ENCODE measurements around the gene TRIML1. TPM values are rescaled to one million over a fixed set of nuclear protein-coding genes. Genes with fewer than 3 reads are reported as not detected.
"Not testable (repeated sequence)": the region's sequence is repeated elsewhere in the genome, so short reads cannot be mapped to it uniquely, and the experiment has no call there.

The TRIML1 gene
- total RNA-seq, 1 donor from 2014 or later: not detected

DNA sequence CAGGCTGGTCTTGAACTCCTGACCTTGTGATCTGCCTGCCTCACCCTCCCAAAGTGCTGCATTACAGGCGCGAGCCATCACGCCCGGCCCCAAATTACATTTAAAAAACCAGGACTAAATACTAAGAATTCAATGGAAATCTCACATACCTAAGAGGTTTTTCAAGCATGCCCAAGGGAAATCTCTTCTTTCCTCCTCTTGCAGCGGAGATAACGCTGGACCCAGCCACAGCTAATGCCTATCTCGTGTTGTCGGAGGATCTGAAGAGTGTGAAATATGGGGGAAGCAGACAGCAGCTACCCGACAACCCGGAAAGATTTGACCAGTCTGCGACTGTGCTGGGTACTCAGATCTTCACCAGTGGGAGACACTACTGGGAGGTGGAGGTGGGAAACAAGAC is 7.4 kb downstream of the TRIML1 start:
- DNase-seq: no peak
- ATAC-seq (ENCODE audit: poor library complexity): no peak
- intact Hi-C loops (cut with DNase I): no loop called here

DNA sequence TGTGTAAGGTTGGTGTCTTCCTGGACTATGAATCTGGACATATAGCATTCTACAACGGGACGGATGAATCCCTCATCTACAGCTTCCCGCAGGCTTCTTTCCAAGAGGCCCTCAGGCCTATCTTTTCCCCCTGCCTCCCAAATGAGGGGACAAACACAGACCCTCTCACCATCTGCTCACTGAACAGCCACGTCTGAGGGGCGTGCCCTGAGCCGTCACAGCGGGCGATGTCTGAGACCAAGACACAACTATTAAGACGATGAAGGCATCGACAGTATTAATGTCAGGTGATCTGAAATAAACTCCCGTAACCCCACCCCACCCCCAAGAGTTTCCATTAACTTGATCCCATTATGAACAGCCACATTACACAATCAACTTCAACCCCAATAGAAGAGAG is 7.9 kb downstream of the TRIML1 start:
- intact Hi-C loops (cut with DNase I): no loop called here
- DNase-seq: no peak
- ATAC-seq (ENCODE audit: poor library complexity): no peak

DNA sequence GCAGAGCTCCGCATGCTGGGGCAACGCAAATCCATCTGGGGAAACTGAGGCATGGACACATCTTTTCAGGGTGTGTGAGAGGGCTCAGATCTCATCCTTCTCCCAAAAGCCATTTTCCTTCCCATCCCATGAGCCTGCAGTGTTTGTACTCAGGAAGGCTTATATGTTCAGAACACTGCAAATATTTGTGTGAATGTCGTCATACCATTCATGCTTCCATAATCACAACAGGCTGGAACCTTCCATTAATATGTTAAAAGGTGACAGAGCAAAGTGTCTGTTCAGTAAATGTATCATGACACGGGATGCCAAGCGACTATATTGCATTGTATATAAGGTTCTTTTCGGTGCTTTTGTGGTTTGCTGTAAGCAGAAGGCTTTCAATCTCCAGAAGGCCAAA is 8.5 kb downstream of the TRIML1 start:
- ATAC-seq (ENCODE audit: poor library complexity) (no peak), DNase-seq (no peak)
- intact Hi-C loops (cut with DNase I): no loop called here

DNA sequence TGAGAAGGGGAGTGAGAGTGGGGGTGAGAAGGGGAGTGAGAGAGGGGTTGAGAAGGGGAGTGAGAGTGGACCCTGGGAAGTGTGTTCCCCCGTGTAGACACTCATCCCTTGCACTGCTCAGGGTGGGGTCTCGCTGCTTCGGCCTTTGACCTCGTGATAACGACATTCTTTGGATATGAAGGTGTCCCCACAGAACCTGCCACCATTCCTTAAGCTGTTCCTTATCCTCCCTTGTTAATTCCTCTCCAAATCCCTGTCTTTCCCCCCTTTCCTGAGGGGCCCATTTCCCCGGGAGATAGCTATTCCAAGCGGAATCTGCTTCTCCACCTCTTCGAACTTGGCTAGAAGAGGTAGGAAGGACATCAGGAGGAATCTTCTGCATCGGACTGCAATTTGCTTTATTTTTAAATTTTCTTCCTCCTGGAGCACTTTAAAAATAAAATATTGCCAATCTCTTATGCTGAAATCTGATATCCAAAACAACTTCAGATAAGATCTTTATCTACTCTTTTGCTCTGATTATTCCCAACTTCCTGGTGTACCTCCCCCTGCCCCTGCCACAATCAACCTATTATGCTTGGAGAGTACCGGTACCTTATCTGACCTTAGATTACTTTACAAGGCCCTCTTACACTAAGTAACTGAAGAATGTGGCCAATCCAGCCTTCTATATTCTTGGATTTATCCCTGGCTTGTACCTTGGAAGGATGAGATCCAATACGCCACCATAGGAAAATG is 15.6 kb downstream of the TRIML1 start:
- intact Hi-C loops (cut with DNase I): no loop called here
- DNase-seq: no peak
- no peak for ATAC-seq (ENCODE audit: poor library complexity)

DNA sequence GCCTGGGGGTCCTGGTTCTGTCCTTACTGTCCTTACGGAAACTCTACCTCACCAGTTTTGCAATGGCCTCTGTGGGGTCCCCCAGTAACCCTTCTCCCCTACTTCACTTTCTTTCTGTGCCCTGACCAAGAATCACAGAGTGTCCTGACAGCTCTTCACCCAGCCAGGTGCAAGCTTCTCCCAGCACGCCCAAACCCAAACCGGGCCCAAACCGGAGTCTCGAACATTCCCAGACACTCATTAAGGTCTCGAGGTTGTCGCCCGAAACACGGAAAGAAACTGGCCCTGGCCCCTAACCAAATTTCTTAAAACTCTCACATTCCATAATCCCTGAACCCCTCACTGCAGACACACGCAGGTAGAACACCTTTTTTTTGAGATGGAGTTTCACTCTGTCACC is 19.1 kb downstream of the TRIML1 start:
- ATAC-seq (ENCODE audit: poor library complexity): no peak
- DNase-seq: no peak
- intact Hi-C loops (cut with DNase I): no loop called here

DNA sequence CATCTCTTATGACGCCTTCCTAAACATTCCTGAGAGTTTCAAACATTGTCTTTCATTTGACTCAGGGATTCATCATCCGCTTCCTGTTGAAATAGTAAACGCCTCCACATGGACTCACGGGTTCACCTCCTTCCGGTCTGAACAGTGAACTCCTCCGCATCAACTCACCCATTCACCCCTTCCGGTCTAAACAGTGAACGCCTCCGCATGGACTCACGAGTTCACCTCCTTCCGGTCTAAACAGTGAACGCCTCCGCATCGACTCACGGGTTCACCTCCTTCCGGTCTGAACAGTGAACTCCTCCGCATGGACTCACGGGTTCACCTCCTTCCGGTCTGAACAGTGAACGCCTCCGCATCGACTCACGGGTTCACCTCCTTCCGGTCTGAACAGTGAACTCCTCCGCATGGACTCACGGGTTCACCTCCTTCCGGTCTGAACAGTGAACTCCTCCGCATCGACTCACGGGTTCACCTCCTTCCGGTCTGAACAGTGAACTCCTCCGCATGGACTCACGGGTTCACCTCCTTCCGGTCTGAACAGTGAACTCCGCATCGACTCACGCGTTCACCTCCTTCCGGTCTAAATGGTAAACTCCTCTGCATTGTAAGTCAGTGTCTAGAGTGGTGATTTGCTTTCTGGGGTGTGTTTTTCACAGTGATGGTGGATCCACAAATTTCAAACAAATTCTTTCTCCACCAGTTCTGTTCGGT is 20.4 kb downstream of the TRIML1 start:
- intact Hi-C loops (cut with DNase I); ATAC-seq (ENCODE audit: poor library complexity); DNase-seq: not testable (repeated sequence)

DNA sequence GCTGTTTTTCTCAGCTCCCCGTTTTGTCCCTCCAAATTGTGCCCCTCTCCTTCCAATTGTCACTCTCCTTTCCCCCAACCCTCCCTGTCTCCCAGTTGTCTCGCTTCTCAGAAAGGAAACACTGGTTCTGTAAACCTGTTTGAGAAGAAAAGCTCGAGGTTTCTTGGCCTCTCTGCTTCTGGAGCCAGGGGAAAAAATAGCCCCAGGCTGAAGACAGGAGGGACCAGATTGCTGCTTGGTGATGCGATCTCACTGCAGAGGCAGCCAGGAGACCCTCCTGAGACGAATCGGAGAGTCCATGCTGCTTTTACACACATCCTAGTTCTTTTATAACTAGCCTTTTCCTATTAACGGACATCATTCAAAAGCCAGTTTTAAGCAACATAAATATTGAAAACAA is 21.2 kb downstream of the TRIML1 start:
- ATAC-seq (ENCODE audit: poor library complexity): no peak
- intact Hi-C loops (cut with DNase I): no loop called here
- no peak for DNase-seq

DNA sequence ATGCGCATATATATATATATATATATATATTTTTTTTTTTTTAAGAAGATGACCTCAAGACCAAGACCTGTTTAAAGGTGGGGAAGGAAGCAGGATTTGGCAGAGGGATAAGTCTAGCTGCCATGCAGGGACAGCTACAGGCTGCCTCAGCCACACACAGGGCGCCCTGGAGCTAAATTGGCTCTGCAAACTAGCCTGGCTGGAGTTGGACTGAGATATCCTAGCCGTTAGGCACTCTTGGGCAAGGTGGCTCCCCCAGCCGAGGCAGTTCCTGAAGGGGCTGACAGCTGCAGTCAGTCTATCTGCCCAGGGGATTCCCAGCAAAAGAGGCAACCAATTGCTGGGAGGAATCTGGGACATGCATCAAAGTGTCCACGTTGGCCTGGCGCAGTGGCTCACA is 21.9 kb downstream of the TRIML1 start:
- ATAC-seq (ENCODE audit: poor library complexity): no peak
- intact Hi-C loops (cut with DNase I): no loop called here
- DNase-seq: no peak

DNA sequence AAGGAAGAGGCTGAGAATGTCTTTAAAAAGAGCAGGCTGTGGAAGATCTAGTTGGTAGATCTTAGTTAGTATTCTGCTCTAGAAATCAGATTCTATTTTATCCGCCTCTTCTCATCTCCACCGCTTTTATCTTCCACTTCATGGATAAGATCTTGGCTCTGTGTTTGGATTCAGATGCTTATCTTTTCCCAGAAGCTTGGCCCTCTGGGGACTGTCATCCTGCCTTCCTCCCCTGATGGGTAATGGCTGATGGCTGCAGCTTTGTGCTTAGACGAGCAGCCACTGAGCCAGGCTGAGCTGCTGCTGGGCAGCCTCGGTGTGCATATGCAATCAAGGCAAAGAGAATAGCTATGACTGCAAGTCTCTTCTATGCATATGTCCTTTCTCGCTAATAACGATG is 23.5 kb downstream of the TRIML1 start:
- intact Hi-C loops (cut with DNase I): no loop called here
- no peak for DNase-seq
- ATAC-seq (ENCODE audit: poor library complexity): no peak

DNA sequence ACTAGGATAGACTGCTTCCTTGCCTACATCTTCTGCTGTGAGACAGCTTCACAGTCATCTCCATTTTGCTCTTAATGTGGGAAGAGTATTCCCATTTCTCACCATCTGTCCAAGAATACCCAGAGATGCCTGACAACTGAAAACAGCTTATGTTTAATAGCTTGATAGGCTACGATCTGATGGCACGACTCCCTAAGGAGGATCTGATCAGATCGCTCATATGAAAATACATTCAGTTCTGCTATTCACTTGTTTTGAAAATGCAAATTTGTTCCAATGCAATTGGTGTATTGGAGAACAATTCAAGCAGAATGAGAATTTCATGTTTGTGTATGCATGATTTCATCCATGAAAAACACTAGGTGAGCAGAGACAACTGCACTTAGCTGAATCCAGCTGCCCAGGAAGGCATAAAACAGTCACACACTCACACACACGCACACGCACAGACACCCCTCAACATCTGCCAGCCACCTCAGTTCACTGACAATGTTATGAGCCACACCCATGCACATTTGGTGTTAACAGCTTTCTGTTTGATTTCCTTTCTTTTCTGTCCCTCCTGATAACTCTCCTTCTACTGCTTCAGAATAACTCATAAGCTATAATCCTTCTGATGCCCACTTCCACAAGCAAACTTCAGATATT is 29.6 kb downstream of the TRIML1 start:
- intact Hi-C loops (cut with DNase I): no loop called here
- ATAC-seq (ENCODE audit: poor library complexity): no peak
- no peak for DNase-seq

DNA sequence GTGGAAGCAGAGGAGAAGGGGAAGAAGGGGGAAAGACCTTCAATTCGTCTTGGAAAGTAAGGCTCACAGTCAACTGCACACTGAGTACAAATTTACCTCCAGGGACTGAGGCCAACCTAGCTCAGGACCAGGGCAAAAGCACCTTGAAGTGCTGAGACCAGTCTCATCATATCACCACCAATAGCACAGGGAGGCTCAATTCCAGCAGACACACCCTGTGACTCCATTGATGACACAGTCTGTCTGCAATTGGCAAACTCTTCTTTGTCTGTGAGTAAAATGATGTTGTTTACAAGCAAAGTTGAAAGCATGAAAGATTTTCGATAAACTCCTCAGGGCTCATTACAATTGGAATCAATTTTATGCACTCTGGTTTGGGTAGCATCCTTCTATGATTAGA is 32.3 kb downstream of the TRIML1 start:
- ATAC-seq (ENCODE audit: poor library complexity) (no peak), DNase-seq (no peak)
- intact Hi-C loops (cut with DNase I): no loop called here

DNA sequence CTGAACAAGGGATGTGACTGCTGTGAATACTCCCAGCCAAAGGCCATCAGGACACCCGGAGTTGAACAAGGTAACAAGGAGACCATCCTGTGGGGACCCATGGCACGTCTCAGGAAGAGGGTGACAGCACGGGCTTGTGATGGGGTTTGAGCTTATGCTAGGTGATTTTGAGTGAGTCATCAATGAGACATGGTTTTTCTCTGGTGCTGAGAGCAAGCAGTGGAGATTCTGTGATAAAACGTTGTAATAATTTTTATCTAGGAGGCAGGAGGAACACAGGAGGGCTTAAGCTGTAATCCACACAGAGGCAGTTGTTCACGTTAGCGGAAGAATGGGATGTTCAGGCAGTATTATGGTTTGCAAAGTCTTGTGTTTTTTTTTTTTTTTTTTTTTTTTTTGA is 36.0 kb downstream of the TRIML1 start:
- DNase-seq (no peak), ATAC-seq (ENCODE audit: poor library complexity) (no peak)
- intact Hi-C loops (cut with DNase I): no loop called here

DNA sequence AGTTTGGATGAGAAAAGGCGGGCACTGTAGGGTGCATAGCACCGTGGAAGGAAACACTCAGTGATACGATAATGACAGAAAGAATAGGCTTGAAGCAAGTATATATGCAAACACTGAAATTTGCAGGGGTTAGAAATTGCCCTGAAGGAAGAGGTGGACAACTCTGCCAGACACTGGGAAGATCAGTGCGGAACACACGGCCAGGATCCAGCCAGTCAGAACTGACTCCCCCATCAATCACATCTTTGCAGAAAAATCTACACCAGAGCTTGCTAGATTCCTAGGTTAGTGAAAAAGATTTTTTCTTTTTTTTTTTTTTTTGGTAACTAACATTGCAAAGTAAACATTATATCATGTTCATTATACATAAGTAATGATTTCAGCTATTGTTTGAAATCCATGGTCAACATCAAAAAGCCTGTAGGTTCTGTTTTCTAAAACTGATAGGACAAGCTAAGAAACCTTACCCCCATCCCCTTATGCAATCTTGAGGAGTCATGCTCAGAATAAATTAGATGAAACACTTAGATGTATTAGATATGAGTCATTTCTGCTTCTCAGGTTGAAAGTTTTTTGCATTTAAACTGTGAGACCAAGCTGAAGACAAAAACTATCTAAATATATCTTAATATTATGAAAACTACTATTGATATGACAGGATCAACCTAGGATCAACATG is 38.9 kb downstream of the TRIML1 start:
- DNase-seq: no peak
- intact Hi-C loops (cut with DNase I): no loop called here
- no peak for ATAC-seq (ENCODE audit: poor library complexity)

DNA sequence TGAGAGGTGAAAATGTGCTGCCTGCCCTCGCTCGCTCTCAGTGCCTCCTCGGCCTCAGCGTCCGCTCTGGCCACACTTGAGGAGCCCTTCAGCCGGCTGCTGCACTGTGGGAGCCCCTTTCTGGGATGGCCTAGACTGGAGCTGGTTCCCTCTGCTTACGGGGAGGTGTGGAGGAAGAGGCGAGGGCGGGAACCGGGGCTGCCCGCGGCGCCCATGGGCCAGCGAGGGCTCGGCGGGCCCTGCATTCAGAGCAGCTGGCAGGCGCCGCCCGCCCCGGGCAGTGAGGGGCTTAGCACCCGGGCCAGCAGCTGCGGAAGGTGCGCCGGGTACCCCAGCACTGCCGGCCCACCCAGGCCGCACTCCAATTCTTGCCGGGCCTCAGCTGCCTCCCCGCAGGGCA is 39.6 kb downstream of the TRIML1 start:
- no peak for ATAC-seq (ENCODE audit: poor library complexity)
- no peak for DNase-seq
- intact Hi-C loops (cut with DNase I): no loop called here

DNA sequence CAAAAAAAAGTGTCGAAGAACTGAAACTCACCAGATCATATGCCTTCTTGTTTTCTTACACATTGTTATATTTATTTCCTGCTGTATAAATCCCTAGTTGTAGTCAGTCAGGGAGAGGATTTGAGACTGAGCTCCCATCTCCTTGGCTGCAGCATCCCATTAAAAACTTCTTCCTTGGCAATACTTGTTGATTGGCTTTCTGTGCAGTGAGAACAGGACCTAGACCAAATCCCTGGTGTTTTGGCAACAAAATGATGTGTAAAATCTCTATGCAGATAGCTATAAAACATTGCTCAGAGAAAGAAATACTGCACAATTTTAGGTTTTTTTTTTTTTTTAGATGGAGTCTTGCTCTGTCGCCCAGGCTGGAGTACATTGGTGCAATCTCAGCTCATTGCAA is 47.9 kb downstream of the TRIML1 start:
- intact Hi-C loops (cut with DNase I): no loop called here
- no peak for ATAC-seq (ENCODE audit: poor library complexity)
- DNase-seq: no peak

DNA sequence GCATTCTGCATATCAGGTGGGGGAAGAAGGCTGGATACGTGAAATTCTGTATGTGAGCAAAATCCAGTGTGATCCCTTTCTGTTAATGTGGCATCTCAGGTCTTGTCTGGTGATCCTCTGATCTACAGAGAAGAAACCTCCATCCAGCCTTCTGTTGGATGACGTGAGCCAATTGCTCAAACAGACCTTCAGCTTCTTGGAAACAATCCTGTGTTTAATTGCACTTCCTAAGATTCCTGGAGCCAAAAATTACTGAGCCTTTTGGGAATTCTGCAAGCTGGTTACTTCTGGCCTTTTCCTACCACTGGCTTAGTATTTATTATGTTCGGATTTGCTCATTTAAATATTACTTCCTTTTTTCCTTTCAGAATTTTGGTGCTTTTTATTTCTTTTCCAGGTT is 51.2 kb downstream of the TRIML1 start:
- no peak for DNase-seq
- intact Hi-C loops (cut with DNase I): no loop called here
- ATAC-seq (ENCODE audit: poor library complexity): no peak

DNA sequence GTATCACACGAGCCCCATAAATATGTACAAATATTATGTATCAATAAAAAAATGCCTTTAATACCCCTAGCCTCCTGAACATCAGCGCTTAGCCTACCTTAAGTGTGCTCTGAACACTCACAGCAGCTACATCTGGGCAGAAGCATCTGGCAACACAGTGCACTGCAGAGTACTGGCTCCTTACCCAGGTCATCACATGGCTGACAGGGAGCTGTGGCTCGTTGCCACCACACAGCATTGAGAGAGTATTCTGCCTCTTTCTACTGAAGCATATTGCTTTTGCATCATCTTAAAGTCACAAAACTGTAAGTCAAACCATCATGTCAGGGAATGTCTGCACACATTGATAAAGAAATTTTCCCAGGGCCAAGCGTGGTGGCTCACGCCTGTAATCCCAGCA is 55.2 kb downstream of the TRIML1 start:
- no peak for DNase-seq
- intact Hi-C loops (cut with DNase I): no loop called here

DNA sequence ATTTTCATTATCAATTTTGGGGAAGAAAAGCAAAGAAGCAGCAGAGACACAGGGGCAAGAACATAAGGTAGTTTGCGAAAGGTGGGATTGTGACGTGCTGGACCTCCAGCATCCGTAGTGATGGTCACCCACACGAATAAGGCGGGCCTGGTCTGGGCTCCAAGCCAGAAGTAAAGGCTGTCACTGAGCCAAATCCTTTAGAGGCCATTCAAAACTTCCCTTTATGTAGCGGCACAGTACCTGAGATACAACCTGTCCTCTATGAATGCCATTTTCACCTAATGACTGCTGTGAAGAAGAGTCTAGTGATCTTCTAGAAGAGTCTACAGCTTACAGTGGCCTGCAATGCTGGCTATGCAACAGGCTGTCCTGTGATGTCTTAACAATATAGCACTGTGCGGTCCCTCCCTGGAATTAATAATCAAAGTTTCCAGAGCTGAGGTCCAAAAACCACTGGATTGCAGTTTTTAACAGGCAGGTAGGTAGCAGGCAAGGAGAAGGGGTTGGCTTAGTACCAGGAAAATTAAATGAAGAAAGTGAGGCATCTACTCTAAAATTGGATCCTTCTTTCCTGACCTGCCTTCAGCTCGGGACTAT is 56.2 kb downstream of the TRIML1 start:
- DNase-seq: no peak
- intact Hi-C loops (cut with DNase I): no loop called here
- ATAC-seq (ENCODE audit: poor library complexity): no peak

More for the DNA sequence above, 55.2 kb downstream of the TRIML1 start:
- no peak for ATAC-seq (ENCODE audit: poor library complexity)

DNA sequence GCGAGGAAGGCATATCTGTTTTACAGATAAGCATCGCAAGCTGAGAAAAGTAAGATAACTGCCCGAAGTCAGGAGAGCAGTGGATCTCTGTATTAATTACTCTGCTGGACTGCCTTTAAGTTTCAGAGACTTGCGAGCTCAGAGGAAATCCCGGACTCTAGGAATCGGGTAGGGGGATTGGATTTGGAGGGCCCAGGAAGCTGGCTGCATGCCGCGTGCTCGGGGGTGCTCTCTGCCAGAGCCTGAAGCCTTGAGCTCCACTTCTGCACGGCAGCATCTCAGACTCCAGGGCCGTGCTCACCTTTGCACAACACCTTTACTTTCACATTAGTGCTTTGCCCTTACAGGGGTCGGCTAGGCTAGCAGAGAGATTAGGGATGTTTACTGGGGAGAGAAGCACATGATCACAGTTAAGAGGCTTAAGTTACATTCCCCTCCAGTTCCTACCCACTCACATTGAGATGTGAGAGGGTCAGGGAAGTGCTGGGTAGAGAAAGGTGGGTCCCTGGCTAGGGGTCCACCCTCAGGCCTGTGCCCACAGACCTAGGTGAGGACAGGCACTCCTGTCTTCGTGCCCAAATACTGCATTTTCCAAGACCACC is 57.0 kb downstream of the TRIML1 start:
- no peak for DNase-seq
- intact Hi-C loops (cut with DNase I): no loop called here

More for the DNA sequence above, 57.0 kb downstream of the TRIML1 start:
- ATAC-seq (ENCODE audit: poor library complexity): no peak
